ENCODE measurements around the gene G6PC2. TPM values are rescaled to one million over a fixed set of nuclear protein-coding genes. Genes with fewer than 3 reads are reported as not detected.

G6PC2 gene
- total RNA-seq, 1 experiment from 2014 or later = not detected

DNA sequence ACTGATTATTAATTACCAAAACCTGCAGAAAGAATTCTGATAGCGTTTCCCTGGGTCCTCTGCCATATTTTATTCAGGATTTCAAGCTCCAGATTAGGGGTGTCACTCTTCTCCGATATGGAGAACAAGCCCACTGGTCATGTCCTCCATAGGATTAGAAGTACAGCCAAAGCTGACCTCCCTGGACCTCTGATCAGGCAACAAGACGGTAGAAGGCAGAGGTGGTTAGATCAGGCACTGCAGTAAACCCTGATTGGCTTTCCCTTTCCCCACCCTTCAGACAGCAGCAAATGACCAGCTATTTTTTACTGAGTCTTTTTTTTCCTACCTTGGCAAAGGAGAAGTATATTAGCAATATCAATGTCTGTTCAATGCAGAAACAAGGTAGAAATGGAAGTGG is 48.6 kb upstream of the G6PC2 start:
- POLR2A ChIA-PET (ENCODE audit: unreplicated experiment) = no interaction called here
- Histone ChIP-seq H2AFZ (ENCODE audit: low read length) (no peak overlapping the region), H3K4me2 (ENCODE audit: low read length) (no peak overlapping the region), H3K9me3 (ENCODE audit: low read length) (no peaks in the 10 kb centered on the region), H3F3A (ENCODE audit: low read length, unreplicated experiment) (no peaks in the 10 kb centered on the region), H3K27me3 (ENCODE audit: low read length) (no peaks in the 10 kb centered on the region), H3K36me3 (ENCODE audit: low read depth, low read length) (no peaks in the 10 kb centered on the region), H3K79me2 (ENCODE audit: low read length) (no peaks in the 10 kb centered on the region), H3K9ac (ENCODE audit: low read length) (no peak overlapping the region), H3K27ac (ENCODE audit: low read length) (no peak overlapping the region), H4K20me1 (ENCODE audit: low read length) (no peaks in the 10 kb centered on the region), H3K4me3 (ENCODE audit: low read length) (no peak overlapping the region), H3K4me1 (ENCODE audit: insufficient read depth, low read length) (peaks cover 10% of the 10 kb centered on the region), H3K9me2 (replicated peaks; ENCODE audit: low read length) (no peaks in the 10 kb centered on the region)
- TF ChIP-seq, protein P1, sequence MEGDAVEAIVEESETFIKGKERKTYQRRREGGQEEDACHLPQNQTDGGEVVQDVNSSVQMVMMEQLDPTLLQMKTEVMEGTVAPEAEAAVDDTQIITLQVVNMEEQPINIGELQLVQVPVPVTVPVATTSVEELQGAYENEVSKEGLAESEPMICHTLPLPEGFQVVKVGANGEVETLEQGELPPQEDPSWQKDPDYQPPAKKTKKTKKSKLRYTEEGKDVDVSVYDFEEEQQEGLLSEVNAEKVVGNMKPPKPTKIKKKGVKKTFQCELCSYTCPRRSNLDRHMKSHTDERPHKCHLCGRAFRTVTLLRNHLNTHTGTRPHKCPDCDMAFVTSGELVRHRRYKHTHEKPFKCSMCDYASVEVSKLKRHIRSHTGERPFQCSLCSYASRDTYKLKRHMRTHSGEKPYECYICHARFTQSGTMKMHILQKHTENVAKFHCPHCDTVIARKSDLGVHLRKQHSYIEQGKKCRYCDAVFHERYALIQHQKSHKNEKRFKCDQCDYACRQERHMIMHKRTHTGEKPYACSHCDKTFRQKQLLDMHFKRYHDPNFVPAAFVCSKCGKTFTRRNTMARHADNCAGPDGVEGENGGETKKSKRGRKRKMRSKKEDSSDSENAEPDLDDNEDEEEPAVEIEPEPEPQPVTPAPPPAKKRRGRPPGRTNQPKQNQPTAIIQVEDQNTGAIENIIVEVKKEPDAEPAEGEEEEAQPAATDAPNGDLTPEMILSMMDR (conservative IDR thresholded peaks at IDR 0.05; ENCODE audit: low read depth, low read length) = no peak
- TF ChIP-seq EZH2 (IDR thresholded peaks at IDR 0.05; ENCODE audit: low read length, unreplicated experiment) (no peak), EZH2phosphoT487 (IDR thresholded peaks at IDR 0.05; ENCODE audit: borderline replicate concordance, low read length) (no peak)
- intact Hi-C loops (cut with micrococcal nuclease) = no loop called here
- DNase-seq (no peak), ATAC-seq (no peak)
- CTCF ChIA-PET = no interaction called here
- BruUV-seq (replicated peaks) = no TSS peak

DNA sequence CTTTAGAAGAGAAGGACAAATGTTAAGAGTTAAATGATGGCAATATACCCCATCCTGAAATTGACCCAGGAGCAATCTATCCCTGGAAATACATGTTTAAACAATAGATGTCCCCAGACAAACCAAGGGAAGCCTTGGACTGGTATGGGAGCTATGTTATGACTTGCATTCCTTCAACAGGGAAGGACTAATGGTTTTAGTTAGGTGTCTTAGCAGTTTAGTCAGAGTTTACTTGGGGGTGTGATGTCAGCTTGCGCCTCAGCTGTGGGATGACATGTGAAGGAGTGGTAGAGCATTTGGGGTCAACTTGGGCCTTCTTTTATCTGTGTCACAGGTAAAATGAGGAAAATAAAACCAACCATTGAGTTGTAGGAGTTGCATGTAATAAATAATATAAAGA is 47.6 kb upstream of the G6PC2 start:
- H3K4me2 ChIP-seq (ENCODE audit: low read length) = no peak overlapping the region
- ATAC-seq (no peak), DNase-seq (no peak)
- BruUV-seq (replicated peaks) = no TSS peak
- H3K79me2 ChIP-seq (ENCODE audit: low read length) = no peaks in the 10 kb centered on the region
- H3K4me1 ChIP-seq (ENCODE audit: insufficient read depth, low read length) = peaks cover 10% of the 10 kb centered on the region
- no peaks in the 10 kb centered on the region for H3F3A ChIP-seq (ENCODE audit: low read length, unreplicated experiment)
- H3K4me3 ChIP-seq (ENCODE audit: low read length) = no peak overlapping the region
- H2AFZ ChIP-seq (ENCODE audit: low read length) = no peak overlapping the region
- no peaks in the 10 kb centered on the region for H3K27me3 ChIP-seq (ENCODE audit: low read length)
- H3K9ac ChIP-seq (ENCODE audit: low read length) = no peak overlapping the region
- H4K20me1 ChIP-seq (ENCODE audit: low read length) = no peaks in the 10 kb centered on the region
- CTCF ChIA-PET = no interaction called here
- no peaks in the 10 kb centered on the region for H3K36me3 ChIP-seq (ENCODE audit: low read depth, low read length)
- H3K9me3 ChIP-seq (ENCODE audit: low read length) = no peaks in the 10 kb centered on the region
- POLR2A ChIA-PET (ENCODE audit: unreplicated experiment) = no interaction called here
- no peak for TF ChIP-seq EZH2phosphoT487 (IDR thresholded peaks at IDR 0.05; ENCODE audit: borderline replicate concordance, low read length)
- TF ChIP-seq, protein P1 (conservative IDR thresholded peaks at IDR 0.05; ENCODE audit: low read depth, low read length) = no peak
- TF ChIP-seq EZH2 (IDR thresholded peaks at IDR 0.05; ENCODE audit: low read length, unreplicated experiment) = no peak
- no peaks in the 10 kb centered on the region for H3K9me2 ChIP-seq (replicated peaks; ENCODE audit: low read length)
- intact Hi-C loops (cut with micrococcal nuclease) = no loop called here
- H3K27ac ChIP-seq (ENCODE audit: low read length) = no peak overlapping the region

DNA sequence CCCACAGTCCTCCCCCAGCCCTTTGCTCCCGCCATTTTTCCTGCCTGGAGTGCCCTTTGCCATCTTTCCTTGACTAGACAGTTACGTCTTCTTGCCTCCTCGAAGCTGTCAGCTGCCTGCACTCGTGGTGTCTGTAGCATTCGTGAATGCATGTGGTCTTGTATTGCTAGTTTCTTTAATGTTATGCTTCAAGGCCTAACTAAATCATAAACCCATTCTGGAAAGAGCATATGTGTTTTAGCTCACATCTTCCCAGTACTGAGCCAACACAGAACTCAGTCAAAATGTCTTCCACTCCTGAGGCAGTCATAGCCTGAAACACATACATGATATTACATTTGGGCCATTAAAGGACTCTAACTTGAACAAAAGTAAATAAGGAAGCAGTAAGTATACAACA is 46.4 kb upstream of the G6PC2 start:
- H2AFZ ChIP-seq (ENCODE audit: low read length) = no peak overlapping the region
- H3K4me2 ChIP-seq (ENCODE audit: low read length) = no peak overlapping the region
- intact Hi-C loops (cut with micrococcal nuclease) = no loop called here
- H3K27me3 ChIP-seq (ENCODE audit: low read length) = no peaks in the 10 kb centered on the region
- peaks cover 10% of the 10 kb centered on the region for H3K4me1 ChIP-seq (ENCODE audit: insufficient read depth, low read length)
- CTCF ChIA-PET = no interaction called here
- H3K9me3 ChIP-seq (ENCODE audit: low read length) = no peaks in the 10 kb centered on the region
- no peaks in the 10 kb centered on the region for H4K20me1 ChIP-seq (ENCODE audit: low read length)
- no peak overlapping the region for H3K9ac ChIP-seq (ENCODE audit: low read length)
- ATAC-seq (no peak), DNase-seq (no peak)
- H3F3A ChIP-seq (ENCODE audit: low read length, unreplicated experiment) = no peaks in the 10 kb centered on the region
- H3K36me3 ChIP-seq (ENCODE audit: low read depth, low read length) = no peaks in the 10 kb centered on the region
- BruUV-seq (replicated peaks) = no TSS peak
- H3K9me2 ChIP-seq (replicated peaks; ENCODE audit: low read length) = no peaks in the 10 kb centered on the region
- no peak for TF ChIP-seq EZH2phosphoT487 (IDR thresholded peaks at IDR 0.05; ENCODE audit: borderline replicate concordance, low read length)
- TF ChIP-seq, protein P1 (conservative IDR thresholded peaks at IDR 0.05; ENCODE audit: low read depth, low read length) = no peak
- TF ChIP-seq EZH2 (IDR thresholded peaks at IDR 0.05; ENCODE audit: low read length, unreplicated experiment) = no peak
- no peaks in the 10 kb centered on the region for H3K79me2 ChIP-seq (ENCODE audit: low read length)
- H3K27ac ChIP-seq (ENCODE audit: low read length) = no peak overlapping the region
- POLR2A ChIA-PET (ENCODE audit: unreplicated experiment) = no interaction called here
- no peak overlapping the region for H3K4me3 ChIP-seq (ENCODE audit: low read length)

All from PC-3 (cell line).